RWPE2 (cell line): ENCODE measurements around the gene LRRC59.

ENCODE experiments used
- ATAC-seq: fragments of 200-7000 bp; cut with Tn5 transposase; 3 replicates; pipeline ENCODE4 v1.9.1; 2021; ENCODE audit warnings: low read depth
- DNase-seq: peaks from one replicate; pipeline ENCODE4 v3.0.0-alpha.2; 2020; ENCODE audit warnings: low spot score
- H3K27ac ChIP-seq: fragments of 450-650 bp; 2 replicates; pipeline ENCODE4 v1.5.1; 2017; ENCODE audit warnings: mild to moderate bottlenecking; ENCODE audit not compliant: poor library complexity, severe bottlenecking
- H3K27me3 ChIP-seq: fragments of 250-450 bp; sonication (Bioruptor Pico); 2 replicates; pipeline ENCODE4 v1.5.1; 2021; ENCODE audit warnings: mild to moderate bottlenecking, moderate library complexity; ENCODE audit not compliant: insufficient read depth, poor library complexity, severe bottlenecking
- H3K36me3 ChIP-seq: fragments of 250-450 bp; sonication (Bioruptor Pico); 2 replicates; pipeline ENCODE4 v1.5.1; 2020; ENCODE audit warnings: low read depth, mild to moderate bottlenecking, moderate library complexity
- H3K4me1 ChIP-seq: fragments of 250-450 bp; sonication (Bioruptor Pico); 2 replicates; pipeline ENCODE4 v1.5.1; 2021; ENCODE audit warnings: mild to moderate bottlenecking, moderate library complexity; ENCODE audit not compliant: insufficient read depth, poor library complexity, severe bottlenecking
- H3K4me3 ChIP-seq: fragments of 250-450 bp; sonication (Bioruptor Pico); 2 replicates; pipeline ENCODE4 v1.5.1; 2021; ENCODE audit warnings: mild to moderate bottlenecking, moderate library complexity; ENCODE audit not compliant: severe bottlenecking
- H3K9me3 ChIP-seq: fragments of 250-450 bp; sonication (Bioruptor Pico); 2 replicates; pipeline ENCODE4 v1.5.1; 2021; ENCODE audit warnings: mild to moderate bottlenecking, moderate library complexity; ENCODE audit not compliant: severe bottlenecking
- TF ChIP-seq, protein P1 (sequence below): fragments of 450-650 bp; IDR thresholded peaks from one replicate; pipeline ENCODE4 v1.5.1; 2017; ENCODE audit warnings: mild to moderate bottlenecking, moderate library complexity; ENCODE audit not compliant: poor library complexity, severe bottlenecking

Gene LRRC59

DNA sequence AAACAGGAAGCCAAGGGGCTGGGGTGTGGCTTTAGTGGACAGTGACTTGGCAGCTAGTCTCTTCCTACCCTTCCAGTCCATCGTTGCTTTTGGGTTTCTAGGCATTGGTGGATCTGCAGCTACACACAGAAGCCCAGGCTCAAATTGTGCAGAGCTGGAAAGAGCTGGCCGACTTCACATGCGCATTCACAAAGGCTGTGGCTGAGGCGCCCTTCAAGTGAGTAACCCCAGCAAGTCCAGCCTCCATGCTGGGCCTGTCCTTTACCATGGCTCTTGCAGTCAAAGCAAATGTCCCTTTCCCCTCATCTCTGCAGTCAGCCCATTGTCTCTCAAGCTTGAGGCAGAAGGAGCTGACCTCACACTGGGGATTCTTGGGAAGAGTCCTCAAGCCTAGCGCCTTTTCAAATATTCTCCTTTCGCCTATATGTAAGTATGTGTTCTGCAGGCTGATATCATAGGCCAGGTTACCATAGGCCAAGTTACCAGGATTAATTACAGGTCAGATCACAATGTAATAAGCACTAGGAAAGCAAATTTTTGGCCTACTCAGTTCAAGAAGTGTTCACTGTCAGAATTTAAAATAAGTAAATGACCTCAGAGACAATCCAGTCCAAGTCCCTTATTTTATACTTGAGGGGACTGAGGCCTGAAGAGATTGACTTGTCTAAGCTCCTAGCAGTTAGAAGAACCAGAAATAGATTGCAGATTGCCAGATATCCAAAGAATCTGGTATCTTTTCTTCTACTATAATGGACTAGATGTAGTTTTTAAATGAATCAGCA lies 17.8 kb downstream of the LRRC59 start:
- H3K4me3 ChIP-seq: no peak overlapping the region
- no peaks in the 10 kb centered on the region for H3K9me3 ChIP-seq
- DNase-seq (no peak), ATAC-seq (no peak)
- TF ChIP-seq, protein P1, sequence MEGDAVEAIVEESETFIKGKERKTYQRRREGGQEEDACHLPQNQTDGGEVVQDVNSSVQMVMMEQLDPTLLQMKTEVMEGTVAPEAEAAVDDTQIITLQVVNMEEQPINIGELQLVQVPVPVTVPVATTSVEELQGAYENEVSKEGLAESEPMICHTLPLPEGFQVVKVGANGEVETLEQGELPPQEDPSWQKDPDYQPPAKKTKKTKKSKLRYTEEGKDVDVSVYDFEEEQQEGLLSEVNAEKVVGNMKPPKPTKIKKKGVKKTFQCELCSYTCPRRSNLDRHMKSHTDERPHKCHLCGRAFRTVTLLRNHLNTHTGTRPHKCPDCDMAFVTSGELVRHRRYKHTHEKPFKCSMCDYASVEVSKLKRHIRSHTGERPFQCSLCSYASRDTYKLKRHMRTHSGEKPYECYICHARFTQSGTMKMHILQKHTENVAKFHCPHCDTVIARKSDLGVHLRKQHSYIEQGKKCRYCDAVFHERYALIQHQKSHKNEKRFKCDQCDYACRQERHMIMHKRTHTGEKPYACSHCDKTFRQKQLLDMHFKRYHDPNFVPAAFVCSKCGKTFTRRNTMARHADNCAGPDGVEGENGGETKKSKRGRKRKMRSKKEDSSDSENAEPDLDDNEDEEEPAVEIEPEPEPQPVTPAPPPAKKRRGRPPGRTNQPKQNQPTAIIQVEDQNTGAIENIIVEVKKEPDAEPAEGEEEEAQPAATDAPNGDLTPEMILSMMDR: no peak
- H3K4me1 ChIP-seq: no peaks in the 10 kb centered on the region
- no peaks in the 10 kb centered on the region for H3K27me3 ChIP-seq
- peaks cover 89% of the 10 kb centered on the region for H3K36me3 ChIP-seq
- H3K27ac ChIP-seq: no peak overlapping the region

DNA sequence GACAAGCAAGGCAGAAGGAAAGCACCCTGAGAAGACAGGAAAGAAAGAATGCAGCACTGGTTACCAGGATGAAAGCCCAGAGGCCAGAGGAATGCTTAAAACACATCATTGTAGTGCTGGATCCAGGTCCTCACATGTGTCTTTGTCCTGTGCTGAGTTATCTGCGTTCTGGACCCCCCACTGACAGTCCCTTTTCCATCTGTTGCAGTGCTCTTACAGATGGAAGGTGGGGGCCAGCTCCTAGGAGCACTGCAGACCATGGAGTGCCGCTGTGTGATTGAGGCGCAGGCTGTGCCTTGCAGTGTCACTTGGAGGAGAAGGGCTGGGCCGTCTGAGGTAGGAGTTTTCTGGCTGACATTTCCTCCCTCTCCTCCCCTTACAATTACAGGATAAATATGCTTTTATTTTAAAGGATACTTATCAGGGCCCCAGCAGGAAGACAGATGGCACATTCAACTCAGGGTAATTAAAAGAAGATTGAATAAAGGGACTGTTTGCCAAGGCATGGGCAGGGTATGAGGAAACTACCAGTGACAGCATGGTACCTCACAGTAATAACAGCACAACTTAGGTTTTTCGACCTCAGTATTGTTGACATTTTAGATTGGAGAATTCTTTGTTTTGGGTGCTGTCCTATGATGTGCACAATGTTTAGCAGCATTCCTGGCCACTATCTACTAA lies 21.3 kb downstream of the LRRC59 start:
- DNase-seq: no peak
- TF ChIP-seq, protein P1: no peak
- Histone ChIP-seq H3K36me3 (peaks cover 63% of the 10 kb centered on the region), H3K4me3 (no peak overlapping the region), H3K27me3 (no peaks in the 10 kb centered on the region), H3K4me1 (peaks cover 13% of the 10 kb centered on the region), H3K27ac (no peak overlapping the region), H3K9me3 (no peaks in the 10 kb centered on the region)
- ATAC-seq: no peak

DNA sequence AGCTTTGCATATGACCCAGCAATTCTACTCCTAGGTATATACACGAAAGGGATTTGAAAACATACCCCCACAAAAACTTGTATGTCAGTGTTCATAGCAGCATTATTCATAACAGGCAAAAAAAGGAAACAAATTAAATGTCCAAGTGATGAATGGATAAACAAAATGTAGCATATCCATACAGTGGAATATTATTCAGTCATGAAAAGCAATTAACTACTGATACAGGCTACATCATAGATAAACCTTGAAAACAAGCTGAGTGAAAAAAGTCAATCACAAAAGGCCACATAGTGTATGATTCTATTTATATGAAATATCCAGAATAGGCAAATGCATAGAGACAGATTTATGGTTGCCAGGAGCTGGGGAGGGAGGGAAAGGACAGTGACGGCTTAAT lies 23.6 kb downstream of the LRRC59 start:
- Histone ChIP-seq H3K4me3 (peak overlapping the region; percentile 88), H3K9me3 (no peaks in the 10 kb centered on the region), H3K27me3 (no peaks in the 10 kb centered on the region), H3K4me1 (peaks cover 13% of the 10 kb centered on the region), H3K27ac (peak overlapping the region; percentile 75), H3K36me3 (peaks cover 62% of the 10 kb centered on the region)
- TF ChIP-seq, protein P1: no peak
- DNase-seq (no peak), ATAC-seq (no peak)

DNA sequence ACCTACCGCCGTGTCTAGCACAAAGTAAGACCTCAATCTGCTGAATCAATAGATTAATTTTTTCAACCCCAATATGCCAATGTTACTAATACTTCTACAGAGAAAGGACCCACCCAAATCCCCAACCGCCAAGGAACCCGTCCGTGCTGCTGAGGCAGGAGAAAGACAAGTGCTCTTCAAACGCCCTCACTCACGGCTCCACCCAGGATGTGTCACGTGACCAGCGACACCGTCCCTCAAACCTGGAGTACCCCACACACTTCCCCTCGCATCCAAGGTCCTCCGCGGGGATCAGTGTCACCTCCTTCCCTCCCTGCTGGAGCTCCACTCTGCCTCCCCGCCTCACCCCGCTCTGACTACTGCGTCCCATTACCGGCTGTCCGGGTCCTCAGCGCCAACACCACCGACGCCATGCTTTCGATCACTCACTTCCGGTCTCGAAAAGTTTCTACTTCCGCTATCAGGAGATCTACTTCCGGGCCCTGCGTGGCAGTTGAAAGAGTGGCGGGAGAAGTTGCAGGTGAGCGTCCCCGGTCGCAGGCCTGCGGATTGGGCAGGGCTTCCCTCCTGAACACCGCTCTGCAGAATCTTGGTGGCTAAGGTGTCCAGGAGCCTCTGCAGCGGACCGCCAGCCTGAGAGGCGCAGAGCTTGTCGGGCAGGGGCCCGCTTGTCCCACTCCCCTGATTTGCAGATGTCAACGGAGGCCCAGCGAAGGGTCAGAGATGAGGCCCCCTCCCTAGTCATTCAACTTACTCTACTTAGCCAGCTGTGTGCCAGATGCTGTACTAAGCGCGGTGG lies 24.4 kb downstream of the LRRC59 start, which contains the start of the genes EME1 and MRPL27:
TSS of gene EME1 (plus strand) at position 472 of the 799 bp plus-strand sequence. CDS start 1,980 bp downstream, outside the sequence.
TSS of gene MRPL27 (minus strand) at position 427 of the 799 bp plus-strand sequence. CDS start at position 413, 14 bp downstream.
- peaks cover 13% of the 10 kb centered on the region for H3K4me1 ChIP-seq
- DNase-seq (peak; percentile 85), ATAC-seq (peak; percentile 91)
- H3K36me3 ChIP-seq: peaks cover 63% of the 10 kb centered on the region
- no peaks in the 10 kb centered on the region for H3K9me3 ChIP-seq
- peak within 1 kb of the TSS; percentile 88 for H3K4me3 ChIP-seq
- peak within 1 kb of the TSS; percentile 75 for H3K27ac ChIP-seq
- H3K27me3 ChIP-seq: no peaks in the 10 kb centered on the region
- TF ChIP-seq, protein P1: no peak
